ENCODE measurements around the gene TMED9.

TMED9 gene

DNA sequence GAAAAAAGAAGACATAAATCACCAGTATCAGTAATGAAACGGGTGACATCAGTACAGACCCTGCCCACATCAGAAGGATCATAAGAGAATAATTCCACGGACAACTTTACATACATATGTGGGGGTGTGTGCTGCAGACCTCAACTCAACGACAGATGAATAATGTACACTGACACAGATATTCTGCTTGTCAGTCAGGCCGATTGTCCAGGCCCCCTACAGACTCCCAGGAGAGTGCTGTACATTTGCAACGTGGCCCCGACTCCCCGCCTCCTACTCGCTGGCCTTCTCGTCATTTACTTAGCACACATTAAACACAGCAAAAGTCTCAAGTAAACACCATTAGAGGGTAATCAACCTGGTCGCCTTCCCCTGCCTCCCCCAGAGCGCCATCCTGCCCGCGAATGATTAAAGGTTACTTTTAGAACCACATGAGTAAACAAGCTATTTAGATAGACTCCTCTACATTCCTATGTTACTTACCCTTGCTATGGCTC lies 3.5 kb upstream of the TMED9 start:
- no peak for DNase-seq

DNA sequence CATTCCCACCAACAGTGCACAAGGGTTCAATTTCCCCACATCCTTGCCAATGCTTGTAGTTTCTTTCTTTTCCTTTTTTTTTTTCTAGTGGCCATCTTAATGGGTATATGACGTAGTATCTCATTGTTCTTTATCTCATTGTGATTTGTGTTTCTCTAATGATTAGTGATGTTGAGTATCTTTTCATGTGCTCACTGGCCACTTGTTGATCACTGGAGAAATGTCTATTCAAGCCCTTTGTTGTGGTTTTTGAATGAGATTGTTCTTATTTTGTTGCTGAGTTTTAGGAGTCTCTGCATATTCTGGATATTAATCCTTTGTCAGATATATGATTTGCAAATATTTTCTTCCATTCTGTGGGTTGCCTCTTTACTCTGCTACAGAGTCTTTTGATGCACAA lies 1.6 kb upstream of the TMED9 start:
- no peak for DNase-seq

DNA sequence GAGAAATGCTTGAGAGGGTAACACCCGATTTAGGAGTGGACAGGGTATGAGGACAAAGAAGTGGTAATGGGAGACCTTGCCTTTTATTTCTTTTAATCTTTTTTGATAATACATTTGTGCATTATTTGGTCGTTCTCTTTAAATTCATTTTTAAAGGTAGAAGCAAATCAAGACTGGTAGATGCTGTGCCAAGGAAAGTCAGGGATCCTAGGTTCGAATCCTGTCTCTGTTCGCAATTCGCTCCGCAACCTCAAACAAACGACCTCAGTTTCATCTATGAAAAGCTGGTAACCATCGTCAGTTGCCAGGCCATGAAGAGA lies 353 bp upstream of the TMED9 start:
- no peak for DNase-seq

DNA sequence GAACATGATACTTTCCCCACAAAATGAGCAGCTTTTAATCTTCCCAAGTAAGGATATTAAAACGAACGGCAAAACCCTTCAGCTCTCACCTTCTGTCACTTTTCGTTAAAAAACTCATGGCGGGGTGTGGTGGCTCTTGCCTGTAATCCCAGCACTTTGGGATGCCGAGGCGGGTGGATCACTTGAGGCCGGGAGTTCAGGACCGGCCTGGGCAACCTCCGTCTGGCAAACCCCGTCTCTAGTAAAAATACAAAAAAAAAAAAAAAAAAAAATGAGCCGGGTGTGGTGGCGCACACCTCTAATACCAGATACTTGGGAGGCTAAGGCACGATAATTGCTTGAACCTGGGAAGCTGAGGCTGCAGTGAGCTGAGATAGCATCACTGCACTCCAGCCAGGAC lies 902 bp downstream of the TMED9 start:
- no peak for DNase-seq

DNA sequence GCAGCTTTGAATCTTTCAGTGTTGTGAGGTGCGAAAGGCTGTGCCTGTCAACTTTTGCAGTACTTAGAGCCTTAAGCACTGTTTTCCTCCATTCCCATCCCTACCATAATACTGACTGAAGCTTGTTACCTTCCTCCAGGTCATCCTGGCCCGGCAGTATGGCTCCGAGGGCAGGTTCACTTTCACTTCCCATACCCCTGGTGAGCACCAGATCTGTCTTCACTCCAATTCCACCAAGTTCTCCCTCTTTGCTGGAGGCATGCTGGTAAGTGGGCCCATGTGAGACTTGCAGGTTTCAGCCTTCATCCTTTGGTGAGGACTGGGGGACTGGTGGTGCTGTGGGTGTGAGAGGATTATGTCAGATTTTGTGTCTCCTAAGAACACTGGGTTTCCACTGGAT lies 1.5 kb downstream of the TMED9 start:
- no peak for DNase-seq

DNA sequence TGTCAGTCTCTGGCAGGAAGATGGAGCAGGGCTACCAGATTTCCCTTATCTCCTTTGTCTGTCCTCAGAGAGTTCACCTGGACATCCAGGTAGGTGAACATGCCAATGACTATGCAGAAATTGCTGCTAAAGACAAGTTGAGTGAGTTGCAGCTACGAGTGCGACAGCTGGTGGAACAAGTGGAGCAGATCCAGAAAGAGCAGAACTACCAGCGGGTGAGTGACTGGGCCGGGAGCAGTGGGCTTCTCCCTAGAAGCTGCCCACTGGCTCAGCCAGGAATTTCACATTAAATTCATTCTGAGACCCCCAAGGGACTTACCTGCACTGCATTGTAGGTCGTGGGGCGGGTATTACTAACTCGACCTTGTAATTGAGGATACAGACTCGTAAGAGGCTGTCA lies 2.1 kb downstream of the TMED9 start:
- no peak for DNase-seq

DNA sequence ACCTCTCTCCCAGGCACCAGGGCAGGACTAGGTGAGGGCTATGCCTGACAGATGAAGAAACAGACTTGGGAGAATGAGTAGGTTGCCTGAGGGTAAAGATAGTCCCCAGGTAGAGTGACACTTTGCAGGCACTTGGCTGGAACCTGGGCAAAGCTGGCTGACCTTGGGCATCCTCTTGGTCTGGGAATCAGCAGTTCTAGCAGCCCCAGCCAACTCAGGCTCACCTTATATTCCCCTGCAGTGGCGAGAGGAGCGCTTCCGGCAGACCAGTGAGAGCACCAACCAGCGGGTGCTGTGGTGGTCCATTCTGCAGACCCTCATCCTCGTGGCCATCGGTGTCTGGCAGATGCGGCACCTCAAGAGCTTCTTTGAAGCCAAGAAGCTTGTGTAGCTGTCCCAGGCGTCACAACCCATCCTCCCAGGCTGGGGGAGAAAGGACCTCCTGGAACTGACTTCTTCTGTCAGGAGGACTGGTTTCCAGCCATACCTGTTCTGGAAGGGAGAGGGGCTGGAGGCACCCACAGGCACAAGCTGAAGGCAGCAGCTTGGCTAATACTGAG lies 3.1 kb downstream of the TMED9 start:
- no peak for DNase-seq

DNA sequence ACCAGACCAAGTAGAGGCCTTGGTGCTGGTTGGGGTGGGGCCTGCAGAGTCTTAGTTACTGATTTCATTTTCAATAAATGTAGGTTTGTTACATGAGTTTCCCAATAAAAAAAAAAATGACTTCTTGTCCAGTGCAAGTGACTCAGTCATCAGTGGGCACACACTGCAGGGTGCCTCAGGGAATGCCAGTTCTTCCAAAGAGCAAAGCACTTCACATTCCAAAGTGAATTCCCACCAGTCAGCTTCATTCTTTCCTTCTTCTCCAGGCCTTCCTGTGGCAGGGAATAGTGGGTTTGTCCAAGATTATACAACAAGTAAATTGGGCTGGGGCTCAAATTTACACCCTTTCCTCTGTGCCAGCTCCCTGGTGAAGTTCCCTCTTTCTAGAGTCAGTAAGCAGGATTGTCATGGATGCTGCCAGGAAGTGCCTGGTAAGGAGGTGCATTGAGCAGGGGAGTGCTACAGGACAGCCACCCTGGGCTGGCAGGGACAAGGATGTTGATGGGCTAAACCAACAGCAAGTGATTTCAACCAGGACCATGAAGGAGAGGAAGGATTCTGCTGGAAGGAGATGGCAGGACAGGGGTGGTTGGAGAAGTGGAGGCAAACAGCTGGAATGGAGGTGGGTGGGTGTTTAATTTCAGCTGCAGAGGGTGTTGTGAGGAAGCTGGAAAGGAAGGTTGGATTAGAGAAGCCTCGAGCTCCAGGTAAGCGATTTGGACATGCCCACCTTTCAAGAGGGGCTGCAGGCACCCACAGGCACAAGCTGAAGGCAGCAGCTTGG lies 4.2 kb downstream of the TMED9 start:
- DNase-seq = no peak

DNA sequence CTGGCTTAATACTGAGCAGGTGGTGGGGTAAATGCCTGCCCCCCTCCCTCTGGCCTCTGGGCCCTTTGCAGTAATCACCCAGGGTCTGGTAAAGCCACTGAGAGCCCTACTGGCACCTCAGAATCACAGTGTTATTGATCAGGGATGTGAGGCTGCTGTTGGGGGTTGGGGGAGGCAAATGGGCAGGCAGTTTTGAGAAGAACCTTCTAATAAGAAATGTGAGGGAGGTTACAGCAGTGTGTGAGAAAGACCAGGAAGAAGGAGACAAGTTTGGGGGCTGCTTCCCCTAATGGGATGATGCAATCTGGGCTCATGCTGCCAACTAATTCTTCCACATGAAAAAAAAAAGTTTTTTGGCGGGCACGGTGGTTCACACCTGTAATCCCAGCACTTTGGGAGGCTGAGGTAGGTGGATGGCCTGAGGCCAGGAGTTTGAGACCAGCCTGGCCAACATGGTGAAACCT lies 4.8 kb downstream of the TMED9 start:
- no peak for DNase-seq

DNA sequence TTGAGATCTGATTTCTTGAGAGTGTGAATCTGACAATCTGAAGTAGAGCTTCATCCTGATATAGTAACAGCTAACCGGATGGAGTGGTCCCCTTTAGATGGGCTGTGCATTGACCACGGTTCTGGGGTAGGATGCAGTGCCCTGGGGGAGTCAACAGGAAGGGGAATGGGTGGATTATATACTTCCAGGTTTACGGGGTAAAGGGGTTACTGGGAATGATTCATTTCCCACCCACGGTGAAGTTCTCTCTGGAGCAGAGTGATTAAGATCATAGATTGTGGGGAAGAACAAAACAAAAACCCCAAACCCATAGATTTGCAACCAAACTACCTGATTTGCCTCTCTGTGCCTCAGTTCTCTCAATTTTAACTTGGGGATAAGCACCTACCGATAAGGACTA lies 6.5 kb downstream of the TMED9 start:
- no peak for DNase-seq

DNA sequence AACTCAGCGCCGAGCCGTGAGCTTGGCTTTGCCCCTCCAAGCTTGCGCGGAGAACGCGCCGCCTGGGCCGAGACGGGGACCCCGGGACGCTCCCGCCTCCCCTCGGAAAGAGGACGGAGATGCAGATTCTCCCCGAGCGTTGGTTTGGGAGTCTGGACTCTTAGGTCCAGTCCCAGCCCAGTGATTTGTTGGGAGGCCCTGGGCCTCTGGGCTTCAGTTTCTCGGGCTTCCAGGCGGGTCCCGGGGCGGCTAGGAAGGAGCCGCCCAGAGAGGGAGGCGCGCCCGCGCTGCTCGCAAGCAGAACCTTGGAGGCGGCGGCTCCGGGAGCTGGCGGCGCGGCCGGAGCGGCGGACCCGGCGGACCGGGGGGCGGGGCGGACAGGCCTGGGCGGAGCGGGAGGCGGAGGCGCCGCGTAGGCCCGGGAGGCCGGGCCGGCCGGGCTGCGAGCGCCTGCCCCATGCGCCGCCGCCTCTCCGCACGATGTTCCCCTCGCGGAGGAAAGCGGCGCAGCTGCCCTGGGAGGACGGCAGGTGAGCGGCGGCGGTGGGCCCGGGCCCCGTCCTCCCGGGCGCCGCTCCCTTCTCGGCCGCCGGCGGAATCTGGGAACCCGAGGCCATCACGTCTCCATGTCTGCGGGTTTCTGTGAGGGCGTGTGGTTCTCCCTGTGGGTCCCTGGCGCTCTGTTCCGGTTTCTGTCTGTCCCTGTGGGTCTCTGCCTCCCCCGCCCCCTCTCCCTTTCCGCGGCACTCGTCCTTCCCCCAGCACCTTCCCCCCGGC lies 7.9 kb downstream of the TMED9 start, which contains the start of gene B4GALT7:
TSS of gene B4GALT7 (plus strand) at position 402 of the 777 bp plus-strand sequence. CDS start at position 481, 79 bp downstream.
- DNase-seq = peak; percentile 53

DNA sequence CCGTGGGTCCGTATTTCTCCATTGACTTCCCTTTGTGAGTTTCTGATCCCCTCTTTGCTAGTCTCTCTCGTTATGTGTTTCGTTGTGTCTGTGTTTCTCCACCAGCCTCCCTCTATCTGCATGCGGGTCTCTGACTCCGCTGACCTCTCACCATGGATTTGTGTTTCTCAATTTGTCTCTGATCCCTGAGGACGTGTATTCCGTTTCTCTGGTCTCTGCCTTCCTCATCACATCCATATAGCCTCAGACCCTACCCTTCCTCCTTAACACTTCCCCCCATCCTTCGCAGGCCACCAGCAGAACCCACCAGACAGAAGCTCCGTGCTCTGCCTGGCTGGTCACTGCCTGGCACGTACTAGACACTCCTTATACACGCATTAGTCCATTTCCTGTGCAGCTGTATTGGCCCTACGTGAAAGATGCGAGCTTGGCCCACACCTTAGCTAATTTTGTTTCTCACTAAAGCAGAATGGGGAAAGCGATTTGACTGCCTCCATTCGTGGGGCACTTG lies 8.6 kb downstream of the TMED9 start:
- no peak for DNase-seq

DNA sequence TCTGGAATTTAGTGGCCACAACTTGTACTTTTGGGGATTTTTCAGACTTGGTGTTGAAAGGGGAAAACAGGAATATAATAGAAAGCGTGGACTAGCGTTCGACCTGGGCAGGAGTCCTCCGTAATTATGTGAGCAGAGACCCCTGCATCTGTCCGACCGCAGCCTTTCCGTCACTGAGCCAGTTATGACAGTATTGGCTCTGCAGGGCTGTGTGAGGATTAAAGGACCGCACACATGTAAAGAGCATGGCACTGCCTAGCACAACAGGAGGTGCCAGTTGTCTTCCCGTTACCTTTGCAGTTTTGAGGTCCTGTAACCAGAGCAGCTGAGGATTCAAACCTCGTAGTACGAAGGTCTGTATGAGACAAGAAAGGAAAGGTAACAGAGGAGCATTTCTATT lies 9.1 kb downstream of the TMED9 start:
- DNase-seq = no peak

DNA sequence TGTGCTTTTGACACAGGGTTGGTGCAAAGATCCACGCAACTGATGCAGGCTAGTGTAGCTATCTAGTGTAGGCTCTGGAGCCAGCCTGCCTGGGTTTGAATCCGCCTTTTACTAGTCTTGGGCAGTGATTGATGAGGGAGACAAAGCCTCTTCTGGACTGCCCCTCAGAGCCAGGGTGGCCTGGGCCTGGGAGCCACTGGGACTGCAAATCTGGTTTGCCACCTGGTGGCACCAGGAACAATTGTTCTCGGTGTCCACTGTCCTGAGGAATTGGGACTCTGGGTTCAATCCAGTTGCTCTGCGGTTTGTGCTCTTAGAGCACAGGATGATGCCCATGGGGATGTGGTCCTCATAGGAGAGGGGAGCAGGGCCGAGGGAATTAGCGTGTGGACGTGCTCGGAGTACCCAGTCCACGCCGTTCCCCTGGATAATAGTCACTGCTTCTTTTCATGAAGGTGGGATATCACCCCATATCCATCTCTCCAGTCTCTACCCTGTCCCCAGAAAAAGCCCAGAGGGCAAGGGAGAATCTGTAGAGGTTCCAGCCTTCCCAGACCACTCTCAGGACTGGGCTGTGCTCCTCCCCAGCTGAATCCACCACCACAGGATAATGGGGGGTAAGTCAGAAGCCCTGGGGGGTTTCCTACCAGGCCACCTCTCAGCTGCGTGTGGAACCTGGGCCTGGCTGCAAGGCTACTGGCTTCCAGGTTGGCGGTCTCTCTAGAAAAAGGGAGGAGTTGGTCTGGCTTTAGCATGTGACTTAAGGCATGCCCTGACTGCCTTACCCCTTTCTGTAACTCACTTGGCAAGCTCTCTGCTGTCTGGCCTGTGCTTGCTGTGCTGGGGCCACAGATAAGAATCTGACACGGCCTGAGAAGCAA lies 9.8 kb downstream of the TMED9 start:
- no peak for DNase-seq

DNA sequence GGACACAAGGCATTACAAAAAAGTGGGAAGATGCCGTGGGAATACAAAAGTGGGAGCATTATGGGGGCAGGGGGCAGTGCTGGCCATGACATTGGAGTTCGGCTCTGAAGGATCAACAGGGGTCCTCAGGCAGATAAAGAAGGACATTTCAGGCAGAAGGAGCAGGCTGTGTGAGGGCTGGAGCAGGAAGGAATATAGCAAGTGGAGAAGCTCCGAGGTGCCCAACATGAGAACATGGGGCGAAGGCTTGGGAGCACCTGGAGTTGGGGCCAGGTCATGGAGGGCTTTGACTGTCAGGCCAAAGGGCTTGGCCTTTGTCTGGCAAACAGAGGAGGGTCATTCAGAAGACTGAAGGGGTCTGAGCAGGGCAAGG lies 10.4 kb downstream of the TMED9 start:
- no peak for DNase-seq

DNA sequence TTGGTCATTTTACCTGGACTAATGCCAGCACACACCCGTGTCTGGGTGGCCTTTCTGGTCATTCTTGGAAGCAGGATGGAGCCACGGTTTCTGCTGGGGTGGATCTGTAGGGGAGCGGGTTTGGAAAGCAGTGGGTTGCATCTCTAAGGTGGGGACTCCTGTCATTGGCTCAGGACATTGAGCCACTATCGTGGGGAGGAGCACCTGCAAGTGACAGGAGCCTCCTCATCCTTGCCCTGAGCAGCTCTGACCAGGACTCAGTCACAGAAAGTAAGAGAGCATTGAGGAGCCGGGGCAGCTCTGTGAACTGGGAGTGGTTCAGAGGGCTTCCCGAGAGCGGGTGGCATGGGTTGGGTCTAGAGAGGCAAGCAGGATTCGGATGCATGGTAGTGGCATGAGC lies 11.6 kb downstream of the TMED9 start:
- DNase-seq = no peak

DNA sequence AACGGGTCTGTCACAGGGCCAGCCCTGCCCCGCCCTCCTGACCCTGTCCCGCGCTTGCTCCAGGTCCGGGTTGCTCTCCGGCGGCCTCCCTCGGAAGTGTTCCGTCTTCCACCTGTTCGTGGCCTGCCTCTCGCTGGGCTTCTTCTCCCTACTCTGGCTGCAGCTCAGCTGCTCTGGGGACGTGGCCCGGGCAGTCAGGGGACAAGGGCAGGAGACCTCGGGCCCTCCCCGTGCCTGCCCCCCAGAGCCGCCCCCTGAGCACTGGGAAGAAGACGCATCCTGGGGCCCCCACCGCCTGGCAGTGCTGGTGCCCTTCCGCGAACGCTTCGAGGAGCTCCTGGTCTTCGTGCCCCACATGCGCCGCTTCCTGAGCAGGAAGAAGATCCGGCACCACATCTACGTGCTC lies 12.1 kb downstream of the TMED9 start:
- no peak for DNase-seq

DNA sequence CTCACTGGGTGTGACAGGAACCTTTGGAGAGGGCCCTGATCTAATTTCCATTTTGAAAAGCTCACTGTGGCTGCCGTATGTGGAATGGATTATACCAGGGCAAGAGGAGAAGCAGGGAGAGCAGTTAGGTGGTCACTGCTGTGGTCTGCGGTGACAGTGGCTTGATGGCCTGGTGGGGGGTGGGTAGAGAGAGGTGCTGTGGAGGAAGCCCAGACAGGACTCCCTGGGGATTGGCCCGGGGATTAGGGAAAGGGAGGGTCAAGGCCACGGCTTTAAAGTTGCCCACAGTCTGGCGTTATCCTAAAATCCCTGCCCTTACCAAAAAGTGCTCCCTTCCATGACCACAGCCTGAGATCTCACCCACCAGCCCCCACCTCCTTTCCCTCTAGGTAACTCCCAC lies 12.7 kb downstream of the TMED9 start:
- DNase-seq = no peak

DNA sequence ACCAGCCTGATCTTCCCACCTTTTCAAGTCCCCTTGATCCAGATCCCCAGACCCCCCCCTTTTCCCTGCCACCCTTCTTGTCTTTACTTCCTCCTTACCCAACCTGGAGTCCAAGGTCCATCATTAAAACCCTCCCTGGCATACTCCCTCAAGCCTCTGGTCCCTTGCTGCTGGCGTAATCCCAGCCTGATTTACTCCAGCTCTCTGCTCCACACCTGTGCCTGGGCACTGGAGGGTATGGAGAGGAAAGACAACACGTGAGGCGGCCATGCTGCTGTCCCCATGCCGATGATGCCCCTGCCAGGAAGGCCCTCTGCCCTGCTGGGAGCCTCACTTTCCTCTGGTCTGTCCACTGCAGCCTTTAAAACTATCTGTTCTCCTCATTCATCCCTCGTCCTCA lies 13.1 kb downstream of the TMED9 start:
- DNase-seq = no peak

DNA sequence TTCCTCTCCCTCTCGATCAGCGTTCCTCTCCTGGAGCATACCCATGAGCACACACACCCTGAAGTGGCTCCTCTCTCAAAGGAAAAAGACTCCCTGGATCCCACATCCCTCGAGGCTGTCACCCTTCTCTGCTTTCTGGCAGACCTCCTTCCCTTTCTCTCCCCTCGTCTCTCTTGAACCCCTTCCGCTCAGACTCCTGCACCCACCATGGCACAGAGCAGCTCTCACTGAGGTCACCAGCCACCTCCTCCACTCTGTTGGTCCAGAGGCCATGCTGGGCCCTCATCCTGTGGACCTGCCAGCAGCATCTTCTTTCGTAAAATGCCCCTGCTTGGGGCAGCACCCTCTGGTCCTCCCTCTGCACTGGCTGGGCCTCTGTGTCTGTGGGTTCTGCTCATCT lies 13.7 kb downstream of the TMED9 start:
- no peak for DNase-seq

DNA sequence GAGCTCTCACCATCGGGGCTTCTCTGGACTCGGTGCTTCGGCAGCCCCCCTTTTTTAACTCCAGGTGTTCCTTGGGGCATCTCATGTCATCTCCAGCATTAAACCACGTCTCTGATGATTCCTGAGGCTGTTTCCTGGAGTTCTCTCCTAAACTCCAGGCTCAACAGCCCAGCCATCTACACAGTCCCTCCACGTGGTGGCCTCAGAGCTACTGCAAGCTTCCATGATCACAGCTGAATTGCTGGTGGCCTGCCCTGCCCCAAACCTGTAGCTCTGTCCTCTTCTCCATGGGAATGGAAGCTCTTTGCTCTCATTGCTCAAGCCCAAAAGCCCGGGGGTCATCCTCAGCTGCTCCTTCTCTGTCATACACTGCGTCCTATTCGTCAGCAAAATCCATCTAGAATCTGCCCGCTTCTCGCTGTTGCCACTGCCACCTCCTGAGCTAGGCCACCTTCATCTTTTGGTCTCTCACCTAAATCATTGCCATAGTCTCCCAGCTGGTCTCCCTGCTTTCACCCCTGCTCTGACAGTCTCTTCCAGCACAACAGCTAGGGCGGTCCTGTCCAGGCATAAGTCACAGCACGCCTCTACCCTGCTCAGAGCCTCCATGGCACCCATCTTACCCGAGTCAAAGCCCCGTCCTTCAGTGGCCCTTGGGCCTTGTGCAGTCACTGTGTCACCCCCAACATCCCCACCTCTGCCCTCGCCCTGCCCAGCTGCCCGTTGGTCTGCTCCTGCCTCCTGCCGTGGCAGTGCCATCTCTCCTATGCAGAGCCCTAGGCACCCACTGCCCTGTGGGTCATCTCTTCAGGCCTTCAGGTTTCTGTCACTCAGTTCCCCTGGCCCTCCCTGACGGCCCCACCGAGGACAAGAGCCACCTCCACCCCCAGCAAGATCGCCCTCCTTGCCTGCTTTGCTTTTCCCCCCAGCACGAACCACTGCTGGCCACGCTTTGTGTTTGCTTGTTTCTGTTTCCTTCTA lies 14.4 kb downstream of the TMED9 start:
- no peak for DNase-seq

DNA sequence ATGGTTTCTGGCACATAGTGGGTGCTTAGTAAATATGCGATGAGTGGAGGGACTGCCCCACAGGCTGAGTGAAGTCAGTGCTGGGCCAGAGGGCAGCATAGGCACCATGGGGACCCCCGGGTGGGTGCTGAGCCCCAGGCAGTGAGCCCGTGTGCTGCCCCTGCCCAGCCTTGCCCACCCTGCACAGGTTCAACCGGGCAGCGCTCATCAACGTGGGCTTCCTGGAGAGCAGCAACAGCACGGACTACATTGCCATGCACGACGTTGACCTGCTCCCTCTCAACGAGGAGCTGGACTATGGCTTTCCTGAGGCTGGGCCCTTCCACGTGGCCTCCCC lies 15.1 kb downstream of the TMED9 start:
- DNase-seq = no peak
